Vagina (tissue), 2 donors: ENCODE measurements around the gene GRIA1. TPM values are rescaled to one million over a fixed set of nuclear protein-coding genes. Genes with fewer than 3 reads are reported as not detected.

Experiments used
- DNase-seq, 2 donors: peaks; one replicate each; pipeline ENCODE4 v3.0.0-alpha.2; 2017; ENCODE audit errors: extremely low spot score in 2 of 2
- H3K27ac ChIP-seq: fragments of 200-600 bp; sonication (generic); one replicate; pipeline ENCODE4 v1.5.1; 2019
- H3K27me3 ChIP-seq: fragments of 200-600 bp; sonication (generic); one replicate; pipeline ENCODE4 v1.5.1; 2019
- H3K36me3 ChIP-seq, 2 donors: fragments of 200-600 bp; sonication (generic); one replicate each; pipeline ENCODE4 v1.5.1; 2017 to 2019
- H3K4me1 ChIP-seq: fragments of 200-600 bp; sonication (generic); one replicate; pipeline ENCODE4 v1.5.1; 2019
- H3K4me3 ChIP-seq, 2 donors: fragments of 200-600 bp; sonication (generic); 1 replicate in 1 of 2; 2 replicates in 1 of 2; pipeline ENCODE4 v1.5.1; 2016 to 2019
- H3K9me3 ChIP-seq: fragments of 200-600 bp; sonication (generic); one replicate; pipeline ENCODE4 v1.5.1; 2019
- CTCF ChIP-seq, 3 experiments: fragments of 450-650 bp in 2 of 3; fragments of 200-600 bp in 1 of 3; sonication (generic) in 1 of 3; IDR thresholded peaks; one replicate each; pipeline ENCODE4 v1.5.1; 2017 to 2019; ENCODE audit warnings: antibody characterized with exemption in 3 of 3, mild to moderate bottlenecking in 2 of 3, moderate library complexity in 2 of 3
- POLR2A ChIP-seq, 2 donors: fragments of 450-650 bp; IDR thresholded peaks; one replicate each; pipeline ENCODE4 v1.6.1; 2017; ENCODE audit warnings: antibody characterized with exemption in 2 of 2, mild to moderate bottlenecking in 2 of 2, moderate library complexity in 2 of 2
- POLR2AphosphoS5 ChIP-seq, 2 donors: sonication (generic); formaldehyde crosslinking; IDR thresholded peaks; one replicate each; pipeline ENCODE4 v1.9.0; 2017; ENCODE audit warnings: antibody characterized with exemption in 2 of 2, mild to moderate bottlenecking in 2 of 2, low read depth in 1 of 2; ENCODE audit not compliant: insufficient read depth in 1 of 2
- intact Hi-C: fragments of 100-400 bp; cut with DNase I; formaldehyde crosslinking; loops from one replicate; pipeline ENCODE4 v1.15.1; 2023
- total RNA-seq: library from RNA; depleted of rRNA; stranded (reverse); fragments of >200 nt; gene quantifications from one replicate; pipeline ENCODE4 v1.2.3, GENCODE V29; 2016

The GRIA1 gene
- total RNA-seq, 1 donor from 2014 or later: not detected

GRCh38 chr5:153775923-153776322 lies 285.5 kb downstream of the GRIA1 start:
- peak in 1 of 2 donors; percentile 34 for DNase-seq
- no peak overlapping the region for H3K4me3 ChIP-seq
- H3K27ac ChIP-seq: no peak overlapping the region
- intact Hi-C loops: no loop called here
- TF ChIP-seq POLR2AphosphoS5 (IDR thresholded peaks at IDR 0.05; ENCODE audit: insufficient read depth in 1 of 2, low read depth in 1 of 2): no peak
- no peak for TF ChIP-seq CTCF (IDR thresholded peaks at IDR 0.05)
- TF ChIP-seq POLR2A (IDR thresholded peaks at IDR 0.05): no peak
- H3K4me1 ChIP-seq: no peaks in the 10 kb centered on the region
- no peaks in the 10 kb centered on the region for H3K9me3 ChIP-seq
- no peaks in the 10 kb centered on the region for H3K27me3 ChIP-seq
- no peaks in the 10 kb centered on the region for H3K36me3 ChIP-seq

- Histone ChIP-seq H3K36me3 (no peaks in the 10 kb centered on the region), H3K27me3 (no peaks in the 10 kb centered on the region), H3K4me3 (no peak overlapping the region), H3K9me3 (no peaks in the 10 kb centered on the region), H3K4me1 (no peaks in the 10 kb centered on the region), H3K27ac (no peak overlapping the region)
- peak in 1 of 2 donors; percentile 62 for DNase-seq
- intact Hi-C loops: no loop called here
- TF ChIP-seq POLR2AphosphoS5 (IDR thresholded peaks at IDR 0.05; ENCODE audit: insufficient read depth in 1 of 2, low read depth in 1 of 2): no peak
- no peak for TF ChIP-seq CTCF (IDR thresholded peaks at IDR 0.05)
- TF ChIP-seq POLR2A (IDR thresholded peaks at IDR 0.05): no peak
These were observed 287.5 kb downstream of the GRIA1 start for GRCh38 chr5:153777681-153778581.

GRCh38 chr5:153779836-153780235 lies 289.4 kb downstream of the GRIA1 start:
- Histone ChIP-seq H3K9me3 (no peaks in the 10 kb centered on the region), H3K36me3 (no peaks in the 10 kb centered on the region), H3K27me3 (no peaks in the 10 kb centered on the region), H3K27ac (no peak overlapping the region), H3K4me1 (no peaks in the 10 kb centered on the region), H3K4me3 (no peak overlapping the region)
- TF ChIP-seq POLR2A (IDR thresholded peaks at IDR 0.05) (no peak), CTCF (IDR thresholded peaks at IDR 0.05) (no peak), POLR2AphosphoS5 (IDR thresholded peaks at IDR 0.05; ENCODE audit: insufficient read depth in 1 of 2, low read depth in 1 of 2) (no peak)
- intact Hi-C loops: no loop called here
- DNase-seq: no peak

- intact Hi-C loops: no loop called here
- H3K9me3 ChIP-seq: no peaks in the 10 kb centered on the region
- no peak overlapping the region for H3K4me3 ChIP-seq
- DNase-seq: peak in 1 of 2 donors; percentile 20
- no peaks in the 10 kb centered on the region for H3K27me3 ChIP-seq
- no peak for TF ChIP-seq CTCF (IDR thresholded peaks at IDR 0.05)
- no peak for TF ChIP-seq POLR2AphosphoS5 (IDR thresholded peaks at IDR 0.05; ENCODE audit: insufficient read depth in 1 of 2, low read depth in 1 of 2)
- no peak for TF ChIP-seq POLR2A (IDR thresholded peaks at IDR 0.05)
- no peaks in the 10 kb centered on the region for H3K4me1 ChIP-seq
- no peak overlapping the region for H3K27ac ChIP-seq
- no peaks in the 10 kb centered on the region for H3K36me3 ChIP-seq
These were observed 290.6 kb downstream of the GRIA1 start for GRCh38 chr5:153780876-153781705.
